Measurements from ENCODE around the gene PPM1H.
"Not testable (repeated sequence)": the region's sequence is repeated elsewhere in the genome, so short reads cannot be mapped to it uniquely, and the experiment has no call there.

The PPM1H gene

DNA sequence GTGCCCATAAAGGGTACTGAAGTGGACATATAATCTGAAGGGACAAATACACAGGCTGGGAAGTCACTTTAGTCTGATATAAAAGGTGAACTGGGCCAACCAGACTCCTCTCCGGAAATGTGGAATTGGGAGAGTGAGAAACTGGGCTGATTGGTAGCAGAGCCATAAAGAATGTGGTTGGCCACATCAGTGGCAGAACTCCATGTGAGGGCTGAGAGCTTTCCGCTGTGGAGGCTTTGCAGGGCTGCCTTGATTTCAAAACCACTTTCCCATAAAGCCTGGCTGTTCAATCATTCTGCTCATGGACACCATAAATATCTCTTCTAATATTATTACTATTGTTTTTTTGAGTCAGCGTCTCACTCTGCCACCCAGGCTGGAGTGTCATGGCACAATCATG is 248.0 kb downstream of the PPM1H start:
- peak in 1 of 2 experiments; percentile 33 for DNase-seq (ENCODE audit: low read depth in 2 of 2)

DNA sequence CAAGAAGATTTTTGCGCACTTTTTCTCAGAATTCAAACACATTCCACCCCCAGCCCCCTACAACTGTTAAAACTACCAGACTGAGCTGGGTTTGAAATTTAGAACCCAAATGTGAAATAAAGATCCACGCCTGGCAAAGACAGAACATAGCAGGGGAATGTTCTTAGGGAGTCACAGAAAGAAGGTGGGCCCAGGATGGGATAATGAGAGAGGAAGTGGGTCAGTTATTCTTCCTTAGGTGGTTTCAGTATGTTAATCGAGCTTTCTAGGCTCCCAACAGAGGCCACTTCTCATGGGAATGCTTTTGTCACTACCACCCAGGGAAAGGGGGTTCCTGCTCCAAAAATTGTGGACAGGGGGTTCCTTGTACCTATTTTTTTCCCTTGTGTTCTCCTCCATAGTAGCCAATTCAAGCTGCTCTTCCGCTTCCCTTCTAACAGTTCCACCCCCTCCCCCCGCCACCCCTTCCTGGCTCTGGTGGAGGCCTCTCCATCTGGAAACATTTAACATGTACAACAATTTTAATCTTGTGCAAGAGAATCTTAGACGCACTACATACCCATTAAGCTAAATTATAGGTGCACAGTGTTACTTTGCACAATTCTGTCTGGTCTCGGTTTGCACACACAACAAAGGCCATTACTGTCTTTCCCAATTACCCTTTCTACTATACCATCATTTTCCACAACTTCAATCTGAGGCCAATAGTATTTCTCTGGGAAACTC is 250.2 kb downstream of the PPM1H start:
- DNase-seq (ENCODE audit: low read depth in 2 of 2): peak; percentile 90 to 91

DNA sequence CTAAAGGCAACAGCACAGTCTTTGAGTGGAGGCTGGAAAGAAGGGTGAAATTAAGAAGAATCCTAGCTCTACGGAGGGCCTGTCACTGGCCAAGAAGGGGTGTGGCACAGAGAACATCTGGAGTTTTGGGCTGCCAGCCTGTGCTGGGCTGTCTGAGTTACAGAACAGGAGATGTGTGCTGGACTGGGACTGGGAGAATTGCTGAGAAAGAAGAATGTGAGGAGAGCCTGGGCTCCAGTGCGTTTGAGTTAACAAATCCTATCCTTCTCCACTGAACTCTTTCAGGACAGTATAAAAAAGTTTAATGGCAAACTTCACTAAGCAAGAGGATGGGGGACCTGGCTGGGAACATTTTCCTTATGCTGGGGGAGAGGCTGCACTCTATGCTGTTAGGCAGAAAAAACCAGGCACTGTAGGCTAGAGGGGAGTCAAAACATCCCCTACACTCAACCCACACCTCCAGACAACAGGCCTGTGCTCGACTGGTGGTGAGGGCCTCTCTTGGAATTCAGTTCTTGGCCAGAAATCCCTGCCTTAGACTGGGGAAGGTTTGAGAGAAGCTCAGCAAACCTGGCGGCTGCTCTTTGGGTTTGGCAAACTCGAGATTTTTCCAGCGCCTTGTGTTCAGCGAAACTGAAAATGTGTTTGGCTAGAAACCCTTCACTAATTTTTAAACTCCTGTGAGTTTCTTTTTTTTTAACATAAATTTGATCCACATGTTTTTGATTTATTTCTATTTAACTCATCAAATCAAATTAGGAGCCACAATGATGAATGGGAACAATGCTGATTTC is 251.0 kb downstream of the PPM1H start:
- peak; percentile 97 for DNase-seq (ENCODE audit: low read depth in 2 of 2)

DNA sequence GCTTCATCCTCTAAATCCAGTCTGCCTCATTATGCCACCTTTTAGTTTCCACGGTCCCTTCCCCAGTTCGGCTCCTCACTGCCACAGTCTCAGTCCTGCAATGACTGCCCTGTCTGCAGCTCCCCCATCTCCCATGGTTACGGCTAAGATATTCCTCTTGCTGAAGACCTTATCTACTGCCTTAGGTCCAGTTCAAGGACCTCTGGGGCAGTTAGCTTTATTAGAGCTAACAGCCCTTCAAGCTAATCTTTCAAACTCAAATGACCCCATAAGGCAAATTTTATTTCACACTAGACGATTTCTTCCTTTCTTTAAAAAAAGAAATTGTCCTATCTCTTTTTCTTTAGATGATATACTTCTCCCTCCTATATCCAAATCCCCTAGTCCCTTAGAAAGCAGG is 253.6 kb downstream of the PPM1H start:
- no peak for DNase-seq (ENCODE audit: low read depth in 2 of 2)

DNA sequence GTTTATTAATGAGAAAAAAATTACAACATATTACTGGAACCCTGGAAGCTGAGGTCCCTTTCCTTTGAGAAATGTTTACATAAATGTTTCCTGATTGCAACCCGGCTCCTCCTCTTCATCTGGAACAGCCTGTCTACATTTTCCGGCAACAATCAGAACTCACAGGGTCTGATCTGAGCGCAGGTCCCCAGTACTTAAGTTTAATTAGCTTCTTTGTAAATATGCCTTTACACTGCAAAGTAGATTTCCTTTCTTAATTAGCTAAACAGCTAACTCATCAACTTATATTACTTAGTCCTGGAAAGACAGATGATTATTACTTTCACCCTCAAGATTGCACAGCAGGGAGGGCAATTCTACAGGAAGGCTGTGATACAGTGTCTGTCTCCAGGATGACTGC is 255.3 kb downstream of the PPM1H start:
- DNase-seq (ENCODE audit: low read depth in 2 of 2): no peak

DNA sequence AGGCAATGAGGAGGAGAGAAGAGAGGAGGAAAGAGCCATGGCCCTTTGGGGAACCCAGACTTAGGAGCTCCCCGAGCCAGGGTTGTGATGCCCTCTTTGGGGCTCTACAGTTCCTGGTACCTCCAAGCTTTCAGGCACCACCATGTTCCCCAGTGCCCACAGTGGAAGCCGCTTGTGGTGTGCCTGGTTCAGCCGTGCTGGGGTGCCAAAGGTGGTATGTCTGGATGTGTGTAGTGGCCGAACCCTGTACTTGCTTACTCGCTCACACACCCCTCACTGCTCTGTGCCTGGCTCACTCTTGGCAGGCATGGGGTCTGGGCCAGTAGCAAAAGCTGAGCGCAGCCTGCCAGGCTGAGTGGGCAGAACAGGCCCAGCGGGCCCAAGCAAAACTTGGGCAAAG is 257.6 kb downstream of the PPM1H start:
- DNase-seq (ENCODE audit: low read depth in 2 of 2): no peak

DNA sequence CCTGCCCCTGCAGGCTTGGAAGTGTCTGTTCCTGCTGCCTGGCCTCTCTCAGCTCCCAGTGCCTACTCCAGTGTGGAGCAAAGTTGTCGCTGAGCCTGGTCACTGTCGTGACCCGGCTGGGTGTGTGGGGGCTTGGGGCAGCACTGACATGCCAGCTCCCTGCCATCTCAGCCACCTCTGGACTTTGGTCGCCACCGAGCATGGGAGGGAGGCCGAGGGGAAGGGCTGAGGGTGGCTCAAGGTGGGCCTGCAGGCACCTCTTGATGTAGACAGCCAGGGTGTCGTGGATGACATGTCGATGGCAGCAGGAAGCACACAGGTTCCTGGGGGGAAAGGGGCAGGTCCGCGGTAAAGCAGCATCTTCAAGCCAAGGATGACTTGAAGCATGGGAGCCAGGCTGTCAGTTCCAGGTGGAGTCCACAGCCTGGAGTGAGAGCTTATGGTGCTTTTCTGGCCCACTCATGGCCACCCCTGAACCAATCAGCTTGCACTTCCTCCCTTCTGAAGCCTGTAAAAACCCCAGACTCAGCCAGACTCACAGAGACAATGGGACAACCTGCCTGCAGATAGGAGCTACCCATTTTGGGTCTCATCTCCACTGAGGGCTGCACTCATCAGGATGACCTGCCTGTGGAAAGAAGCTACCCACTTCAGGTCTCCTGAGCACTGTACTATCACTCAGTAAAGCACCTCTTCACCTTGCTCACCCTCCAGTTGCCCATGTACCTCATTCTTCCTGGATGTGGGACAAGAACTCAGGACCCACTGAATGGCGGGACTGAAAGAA is 258.2 kb downstream of the PPM1H start:
- no peak for DNase-seq (ENCODE audit: low read depth in 2 of 2)

DNA sequence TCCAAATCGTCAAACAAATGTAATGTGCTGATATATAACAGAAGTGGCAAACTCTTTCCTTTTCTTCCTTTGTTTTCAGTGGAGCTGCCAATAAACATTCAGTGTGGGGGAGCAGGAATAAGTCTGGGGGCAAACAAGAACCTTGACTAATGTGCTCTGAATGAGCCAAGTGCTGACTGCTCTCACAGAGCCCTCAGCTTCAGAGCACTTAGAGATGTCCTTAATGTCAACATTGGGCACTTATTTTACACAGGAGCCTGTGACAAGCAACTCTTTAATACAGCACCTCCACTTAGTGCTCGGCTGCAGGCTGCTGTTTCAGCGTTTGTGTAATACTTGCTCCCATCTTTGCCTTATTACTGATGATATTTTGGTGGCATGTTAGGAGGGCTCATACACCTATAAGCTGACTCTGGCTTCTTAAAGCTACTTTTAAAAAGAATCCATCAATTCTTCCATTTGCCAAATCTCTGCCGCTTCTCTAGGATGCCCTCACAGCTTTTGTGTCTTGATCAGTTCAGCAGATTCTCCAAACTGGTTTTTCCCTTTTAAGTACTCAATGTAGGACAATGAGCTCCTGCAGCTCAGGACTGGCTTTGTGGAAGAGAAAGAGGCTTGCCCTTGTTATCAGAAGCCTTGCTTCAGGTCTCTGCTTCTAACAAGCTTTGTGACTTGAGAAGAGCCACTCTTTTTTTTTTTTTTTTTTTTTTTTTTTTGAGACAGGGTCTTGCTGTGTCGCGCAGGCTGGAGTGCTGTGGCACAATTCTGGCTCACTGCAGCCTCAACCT is 261.7 kb downstream of the PPM1H start:
- DNase-seq (ENCODE audit: low read depth in 2 of 2): no peak

DNA sequence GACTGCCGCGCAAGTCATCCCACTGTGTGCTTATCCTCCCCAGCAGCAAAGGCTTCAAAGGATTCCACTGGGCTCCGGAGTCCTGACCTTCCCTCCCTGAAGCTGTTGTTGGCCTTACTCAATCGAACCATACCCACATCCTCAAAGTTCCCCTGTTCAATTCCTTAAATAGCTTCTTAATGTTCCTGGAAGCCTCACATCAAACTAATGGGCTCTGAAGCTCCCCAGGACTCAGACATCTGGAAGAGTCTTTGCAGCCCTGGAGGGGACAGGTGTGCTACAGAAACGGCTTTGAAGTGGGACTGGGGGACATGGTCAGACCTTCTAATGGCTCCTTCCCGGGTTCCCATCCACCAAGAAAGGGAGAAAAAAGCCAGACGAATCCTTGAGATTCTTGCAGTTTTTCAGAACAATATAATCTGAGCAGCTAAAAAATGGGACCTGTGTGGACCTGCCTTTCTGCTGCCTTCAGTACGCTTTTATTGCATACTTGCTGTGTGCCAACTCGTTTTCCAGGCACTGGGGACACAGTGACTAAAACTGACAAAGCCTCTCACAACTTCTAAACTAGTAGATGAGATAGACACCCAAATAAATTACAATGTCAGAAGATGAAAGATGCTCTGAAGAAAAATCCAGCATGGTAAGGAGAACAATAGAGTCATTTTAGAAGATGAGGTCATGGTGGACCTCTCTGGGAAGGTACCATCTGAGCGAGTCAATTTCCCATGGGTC is 263.8 kb downstream of the PPM1H start:
- DNase-seq (ENCODE audit: low read depth in 2 of 2): no peak

DNA sequence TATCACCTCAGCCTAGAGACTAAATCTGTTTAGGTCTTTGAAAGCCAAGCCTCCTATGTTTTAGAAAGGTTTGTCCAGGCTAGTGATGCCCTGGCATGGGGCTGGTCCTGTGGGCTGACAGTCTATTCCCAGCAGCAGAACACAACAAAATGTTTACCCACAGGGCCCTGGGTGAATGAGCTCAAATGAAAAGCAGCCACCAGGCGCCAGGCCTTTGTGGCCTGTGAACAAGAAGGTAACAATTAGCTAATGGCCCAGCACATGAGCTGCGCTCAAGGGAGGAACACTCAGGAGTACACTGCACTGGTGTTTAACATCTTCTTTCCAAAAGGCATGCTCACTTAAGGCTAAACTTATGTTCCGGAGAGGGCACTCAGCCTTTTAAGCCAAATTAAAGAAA is 266.2 kb downstream of the PPM1H start:
- DNase-seq (ENCODE audit: low read depth in 2 of 2): no peak

DNA sequence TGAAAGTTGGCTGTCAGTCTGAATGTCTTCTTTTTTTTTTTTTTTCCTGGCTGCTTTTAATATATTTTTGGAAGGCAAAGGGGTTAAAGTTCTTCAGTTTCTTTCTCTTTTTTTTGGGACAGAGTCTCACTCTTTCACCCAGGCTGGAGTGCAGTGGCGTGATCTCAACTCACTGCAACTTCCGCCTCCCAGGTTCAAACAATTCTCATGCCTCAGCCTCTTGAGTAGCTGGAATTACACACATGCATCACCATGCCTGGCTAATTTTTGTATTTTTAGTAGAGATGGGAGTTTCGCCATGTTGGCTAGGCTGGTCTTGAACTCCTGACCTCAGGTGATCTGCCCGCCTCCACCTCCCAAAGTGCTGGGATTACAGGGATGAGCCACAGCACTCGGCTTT is 270.0 kb downstream of the PPM1H start:
- not testable (repeated sequence) for DNase-seq (ENCODE audit: low read depth in 2 of 2)

DNA sequence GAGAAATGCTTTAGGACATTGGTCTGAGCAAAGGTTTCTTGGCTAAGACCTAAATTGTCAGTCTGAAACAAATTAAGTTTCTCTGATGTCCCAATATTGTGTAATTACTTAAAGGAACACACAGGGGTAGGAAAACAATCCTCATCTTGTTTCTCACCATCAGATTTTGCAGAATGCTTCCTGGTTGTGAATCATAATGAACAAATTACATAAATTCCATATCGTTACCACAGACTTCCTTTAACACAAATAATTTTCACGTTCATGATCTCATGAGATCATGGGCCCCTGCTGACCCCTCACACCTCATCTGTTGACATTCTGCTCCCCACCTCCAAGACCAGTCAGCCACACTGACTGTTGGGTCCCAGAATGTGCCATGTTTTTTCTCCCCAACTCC is 274.2 kb downstream of the PPM1H start:
- peak; percentile 73 to 75 for DNase-seq (ENCODE audit: low read depth in 2 of 2)

DNA sequence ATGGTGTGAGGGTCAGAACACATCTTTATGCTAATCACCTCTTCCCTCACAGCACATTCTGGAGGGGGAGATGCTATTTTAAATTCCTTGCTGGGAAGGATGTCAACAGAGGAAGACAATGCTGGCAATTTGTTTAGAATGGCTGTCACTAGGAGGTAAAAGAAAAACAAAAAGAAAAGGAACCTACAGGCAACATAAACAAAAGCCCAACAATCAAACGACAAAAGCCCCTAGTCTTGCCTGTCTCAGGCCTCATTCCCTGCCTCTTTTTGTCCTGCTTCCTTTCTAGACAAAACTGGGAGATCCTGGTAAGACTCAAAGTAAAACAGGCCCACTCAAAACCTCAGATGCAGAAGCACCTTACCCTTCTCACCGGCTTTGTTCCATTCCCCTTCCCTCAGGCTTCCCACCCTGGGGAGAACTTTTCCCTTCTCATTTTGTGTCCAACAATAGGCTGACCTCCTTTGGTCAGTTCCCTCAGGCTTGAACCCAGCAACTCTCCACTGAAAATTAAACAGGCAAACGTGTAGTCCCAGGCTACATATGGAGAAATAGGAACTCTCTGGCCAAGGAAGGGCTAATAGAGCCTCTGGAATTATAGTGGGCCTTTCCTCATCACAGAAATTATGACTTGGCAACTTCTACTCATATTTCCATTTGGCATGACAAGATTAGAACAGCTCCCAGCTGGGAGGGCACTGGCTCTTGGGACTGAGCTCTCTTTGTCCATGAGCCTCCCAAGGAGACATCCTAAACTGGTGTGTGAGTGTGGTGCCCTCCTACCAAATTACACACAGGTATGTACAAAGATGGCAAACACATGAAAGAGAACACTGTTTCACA is 275.3 kb downstream of the PPM1H start:
- no peak for DNase-seq (ENCODE audit: low read depth in 2 of 2)

DNA sequence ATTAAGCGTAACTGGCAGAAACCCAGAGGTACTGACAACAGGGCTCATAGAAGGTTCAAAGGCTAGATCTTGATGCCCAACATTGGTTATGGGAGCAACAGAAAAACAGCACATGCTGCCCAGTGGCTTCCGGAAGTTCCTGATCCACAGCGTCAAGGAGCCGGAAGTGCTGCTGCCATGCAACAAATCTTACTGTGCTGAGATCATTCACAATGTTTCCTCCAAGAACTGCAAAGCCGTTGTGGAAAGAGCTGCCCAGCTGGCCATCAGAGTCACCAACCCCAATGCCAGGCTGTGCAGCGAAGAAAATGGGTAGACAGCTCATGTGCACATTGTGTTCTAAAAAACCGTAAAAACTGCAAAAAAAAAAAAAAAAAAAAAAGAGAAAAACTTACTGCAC is 276.0 kb downstream of the PPM1H start:
- no peak for DNase-seq (ENCODE audit: low read depth in 2 of 2)

DNA sequence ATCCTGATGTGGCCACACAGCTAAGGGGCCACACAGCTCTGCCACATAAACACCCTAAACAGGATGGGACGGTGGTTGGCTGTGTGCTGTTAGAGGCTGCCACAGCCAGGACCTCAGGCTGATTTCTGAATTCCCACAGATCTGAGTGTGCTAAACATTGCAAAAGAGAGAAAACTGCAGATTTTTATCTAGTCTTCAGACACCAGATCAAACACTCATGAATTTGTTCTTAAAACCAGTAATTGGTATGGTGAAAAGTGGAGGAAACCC is 277.7 kb downstream of the PPM1H start:
- DNase-seq (ENCODE audit: low read depth in 2 of 2): no peak

DNA sequence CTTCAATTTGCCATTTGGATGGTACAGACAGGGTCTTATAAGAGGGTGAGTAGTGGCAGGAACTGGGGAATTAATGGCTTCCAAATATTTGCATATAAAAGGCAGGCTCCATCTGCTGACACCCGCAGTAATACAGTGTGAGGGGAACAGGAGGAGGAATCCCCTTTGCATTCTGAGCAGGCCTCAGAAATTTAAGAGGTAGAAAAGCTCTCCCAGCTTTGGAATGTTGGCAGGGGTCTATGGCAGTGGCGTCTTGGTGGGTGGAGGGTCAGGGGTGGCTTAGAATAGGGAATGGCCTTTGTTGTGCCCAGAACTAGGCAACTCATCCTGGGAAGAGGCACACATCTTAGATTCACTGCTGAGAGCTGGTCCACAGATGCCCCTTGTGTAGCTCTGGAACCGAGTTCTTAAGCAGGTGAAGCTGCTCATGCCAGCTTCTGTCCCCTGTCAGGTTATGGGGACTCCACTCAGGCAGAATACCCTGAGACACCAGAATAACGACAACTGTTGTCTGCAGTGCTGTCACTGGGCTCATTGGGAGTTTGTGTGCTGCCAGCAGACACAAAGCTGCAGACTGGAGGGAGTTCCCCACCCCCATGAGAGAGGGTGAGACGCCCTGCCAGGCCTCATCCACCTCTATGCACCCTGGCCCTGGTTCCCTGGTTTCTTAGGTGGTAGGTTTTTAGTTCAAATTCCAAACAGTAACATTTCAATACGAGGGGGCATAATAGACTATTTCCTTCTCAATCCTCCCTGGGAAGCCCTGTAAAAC is 278.2 kb downstream of the PPM1H start:
- DNase-seq (ENCODE audit: low read depth in 2 of 2): no peak

DNA sequence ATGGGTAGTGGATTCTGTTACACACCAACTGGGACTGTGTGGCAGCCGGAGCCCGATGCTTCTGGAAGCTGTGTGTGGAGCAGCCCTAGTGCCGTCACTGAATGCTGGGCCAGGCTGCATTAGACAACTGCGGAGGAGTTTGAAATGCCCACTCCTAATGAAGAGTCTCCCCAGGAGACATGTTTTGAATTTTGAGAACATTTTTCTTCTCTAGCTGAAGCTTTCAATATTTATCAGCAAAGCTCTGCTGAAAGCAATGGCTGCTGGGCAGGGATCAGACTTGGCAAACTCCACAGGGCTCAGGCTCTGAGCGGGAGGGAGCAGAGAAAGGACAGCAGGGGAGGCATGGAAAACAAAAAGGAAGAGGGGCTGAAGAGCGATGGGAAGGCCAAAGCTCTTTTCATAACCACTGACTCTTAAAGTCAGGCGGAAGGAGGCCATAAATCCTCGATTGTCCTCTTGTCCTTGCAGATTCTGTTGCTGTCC is 279.2 kb downstream of the PPM1H start:
- no peak for DNase-seq (ENCODE audit: low read depth in 2 of 2)

DNA sequence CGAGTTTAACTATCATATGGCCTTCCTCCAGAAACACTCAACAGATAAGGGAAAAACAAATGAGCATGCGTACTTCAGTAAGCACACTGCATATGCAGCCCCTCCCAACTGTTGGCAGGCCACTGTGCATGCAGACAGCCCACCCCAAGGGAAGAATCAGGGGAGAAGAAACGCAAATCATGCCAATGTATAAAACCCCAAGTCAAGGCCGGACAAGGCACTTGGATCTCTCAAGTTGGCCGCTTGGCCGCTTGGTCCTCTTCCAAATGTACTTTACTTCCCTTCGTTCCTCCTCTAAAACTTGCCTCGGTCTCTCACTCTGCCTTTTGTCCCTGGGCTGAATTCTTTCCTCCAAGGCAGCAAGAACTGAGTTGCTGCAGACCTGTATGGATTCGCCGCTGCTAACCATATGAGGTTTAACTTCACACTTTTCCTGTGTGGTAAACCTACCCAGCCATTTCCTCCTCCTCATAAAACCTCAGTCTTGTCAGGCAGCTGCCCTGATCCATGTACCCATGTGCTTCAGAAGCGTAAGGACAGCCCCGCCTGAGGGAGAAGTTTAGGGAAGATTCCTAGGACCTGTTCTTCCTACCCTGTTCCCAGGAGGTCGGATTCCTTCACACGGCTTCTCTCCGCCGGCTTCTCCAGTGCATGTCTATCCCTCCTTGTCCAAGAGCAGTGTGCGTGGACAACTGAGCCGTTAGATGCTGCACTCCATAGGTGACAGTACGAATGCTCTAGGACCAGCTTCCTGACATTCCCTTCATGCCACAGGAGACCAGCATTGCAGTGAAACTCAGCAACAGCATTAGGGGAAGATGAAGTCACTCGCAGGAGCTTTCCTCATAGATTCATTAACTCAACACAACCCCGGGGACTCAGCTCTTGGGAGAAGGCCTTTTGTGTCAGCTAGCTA is 280.4 kb downstream of the PPM1H start:
- no peak for DNase-seq (ENCODE audit: low read depth in 2 of 2)

All from fibroblast of skin of left biceps (primary cell).